Raji (cell line): ENCODE results near the gene CCDC158.

Experiments used
- POLR2A ChIP-seq: IDR thresholded peaks from 2 replicates; pipeline ENCODE4 v1.6.1; 2011; ENCODE audit warnings: low read depth, low read length, control low read depth; ENCODE audit not compliant: insufficient read depth

Gene CCDC158

DNA sequence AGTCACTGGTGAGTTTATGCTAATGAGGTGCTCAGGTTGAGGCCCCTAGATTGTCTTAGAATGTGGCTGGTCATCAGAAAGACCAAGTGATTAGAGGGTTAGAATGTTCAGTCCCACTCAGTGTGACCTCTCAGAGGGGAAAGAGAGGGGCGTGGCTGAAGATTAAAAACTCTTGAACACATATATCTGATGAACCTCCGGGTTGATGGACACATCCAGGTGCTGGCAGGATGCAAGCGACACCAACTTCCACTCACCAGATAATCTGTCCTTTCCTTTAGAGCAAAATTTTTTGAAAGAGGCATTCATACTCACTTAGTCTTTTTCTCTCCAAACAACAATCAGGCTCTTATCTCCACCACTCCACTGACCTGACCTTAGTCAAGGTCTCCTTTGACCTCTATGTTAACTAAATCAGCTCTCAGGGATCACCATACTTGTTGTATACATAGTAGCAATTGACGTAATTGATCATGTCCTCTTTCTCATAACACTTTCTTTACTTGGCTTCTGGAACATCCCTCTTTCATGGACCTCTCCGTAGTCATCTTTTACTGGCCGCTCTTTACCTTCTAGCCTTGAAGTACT, 155.2 kb downstream of the CCDC158 start:
- no peak for TF ChIP-seq POLR2A
